Superior temporal gyrus (tissue), 1 donor: ENCODE measurements around the gene MCEMP1.

Source experiments
- DNase-seq: peaks from one replicate; pipeline ENCODE4 v3.0.0-alpha.2; 2016; ENCODE audit errors: extremely low spot score

Gene MCEMP1

DNA sequence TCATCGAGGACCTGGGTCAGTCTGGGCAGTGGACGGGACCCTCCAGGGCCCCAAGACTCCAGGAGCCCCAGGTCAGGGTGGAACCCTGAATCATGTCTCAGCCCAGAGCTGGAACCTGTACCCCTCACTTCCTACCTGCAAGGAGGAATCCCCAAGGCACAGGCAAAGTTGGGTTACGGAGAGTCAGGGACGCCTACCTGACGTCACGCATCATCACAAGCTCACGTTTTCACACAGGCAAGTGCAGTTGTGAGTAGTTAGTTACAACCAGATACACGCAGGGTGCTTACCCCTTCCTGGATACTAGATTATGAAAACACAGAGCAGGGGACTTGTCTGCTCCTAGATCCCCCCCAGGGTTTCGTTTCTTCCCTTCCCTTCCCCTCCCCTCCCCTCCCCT lies 6.1 kb upstream of the MCEMP1 start:
- DNase-seq, result no peak

DNA sequence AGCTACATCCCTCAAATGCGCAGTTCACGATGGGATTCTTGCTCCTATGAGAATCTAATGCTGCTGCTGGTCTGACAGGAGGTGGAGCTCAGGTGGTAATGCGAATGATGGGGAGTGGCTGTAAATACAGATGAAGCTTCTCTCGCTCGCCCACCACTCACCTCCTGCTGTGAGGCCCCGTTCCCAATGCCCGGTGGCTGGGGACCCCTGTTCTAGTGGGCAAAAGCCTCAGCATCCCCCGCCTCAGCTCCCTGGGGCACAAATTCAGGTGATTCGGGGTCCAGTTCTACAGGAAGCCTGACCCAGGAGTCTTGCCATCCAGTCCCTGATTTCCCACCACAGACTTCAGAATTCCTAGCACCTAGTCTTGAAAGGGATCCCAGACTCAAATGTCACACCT lies 4.4 kb upstream of the MCEMP1 start:
- DNase-seq, result no peak

DNA sequence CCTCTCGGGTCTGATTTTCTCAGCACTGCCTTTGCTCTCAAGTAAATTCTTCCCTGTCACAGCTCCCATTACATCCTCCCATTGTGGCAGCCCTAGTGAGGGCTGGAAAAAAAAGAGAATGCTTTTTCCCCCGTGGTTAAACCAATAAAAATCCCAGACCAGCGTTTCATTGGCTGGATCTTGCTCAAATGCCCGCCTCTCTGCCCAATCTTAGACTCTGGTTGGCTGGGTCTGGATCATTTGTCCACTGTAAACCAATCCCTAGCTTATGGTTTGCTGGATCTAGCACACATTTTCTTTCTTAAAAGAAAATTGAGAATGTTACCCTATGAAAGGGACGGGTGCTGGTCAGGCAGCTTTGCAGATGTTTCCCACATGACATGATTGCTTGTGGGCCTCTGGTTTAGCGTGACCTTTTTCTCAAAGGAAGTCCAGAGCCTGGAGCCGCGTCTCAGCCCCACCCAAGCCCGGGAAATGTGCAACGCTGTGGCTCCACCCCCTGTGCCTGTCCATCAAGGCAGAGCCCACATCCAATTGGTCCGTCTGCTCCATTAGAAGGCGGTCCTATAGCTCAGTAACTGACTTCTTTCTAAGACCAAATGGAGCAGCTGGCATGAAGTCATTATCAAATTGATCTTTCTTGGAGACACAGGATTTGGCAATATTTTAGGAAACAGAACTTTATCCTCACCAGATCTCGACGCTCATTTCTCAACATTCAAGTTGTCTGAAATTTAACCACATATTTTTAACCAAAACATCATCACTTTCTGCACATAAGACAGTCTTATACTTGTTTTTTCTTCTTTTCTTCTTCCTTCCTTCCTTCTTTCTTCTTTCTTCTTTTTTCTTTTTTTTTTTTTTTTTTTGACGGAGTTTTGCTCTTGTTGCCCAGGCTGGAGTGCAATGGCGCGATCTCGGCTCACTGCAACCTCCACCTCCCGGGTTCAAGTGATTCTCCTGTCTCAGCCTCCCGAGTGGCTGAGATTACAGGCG lies 2.6 kb upstream of the MCEMP1 start:
- DNase-seq, result peak; percentile 18

DNA sequence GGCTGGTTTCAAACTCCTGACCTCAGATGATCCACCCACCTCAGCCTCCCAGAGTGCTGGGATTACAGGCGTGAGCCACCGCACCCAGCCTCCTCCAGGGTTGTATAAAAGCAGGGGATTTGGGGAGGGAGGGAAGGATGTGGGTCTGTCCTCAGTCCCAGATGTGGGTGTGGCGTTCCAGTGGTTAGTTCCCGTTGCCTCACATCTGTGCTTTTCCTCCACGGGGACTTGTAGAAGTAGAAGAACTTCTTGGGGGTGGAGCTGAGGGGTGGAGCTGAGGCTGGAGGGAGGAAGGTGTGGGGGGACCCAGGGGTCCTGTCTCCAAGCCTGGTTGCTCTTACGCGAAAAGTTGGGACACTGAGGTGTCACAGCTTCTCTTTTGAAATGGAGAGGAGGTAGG lies 514 bp upstream of the MCEMP1 start:
- DNase-seq, result no peak

DNA sequence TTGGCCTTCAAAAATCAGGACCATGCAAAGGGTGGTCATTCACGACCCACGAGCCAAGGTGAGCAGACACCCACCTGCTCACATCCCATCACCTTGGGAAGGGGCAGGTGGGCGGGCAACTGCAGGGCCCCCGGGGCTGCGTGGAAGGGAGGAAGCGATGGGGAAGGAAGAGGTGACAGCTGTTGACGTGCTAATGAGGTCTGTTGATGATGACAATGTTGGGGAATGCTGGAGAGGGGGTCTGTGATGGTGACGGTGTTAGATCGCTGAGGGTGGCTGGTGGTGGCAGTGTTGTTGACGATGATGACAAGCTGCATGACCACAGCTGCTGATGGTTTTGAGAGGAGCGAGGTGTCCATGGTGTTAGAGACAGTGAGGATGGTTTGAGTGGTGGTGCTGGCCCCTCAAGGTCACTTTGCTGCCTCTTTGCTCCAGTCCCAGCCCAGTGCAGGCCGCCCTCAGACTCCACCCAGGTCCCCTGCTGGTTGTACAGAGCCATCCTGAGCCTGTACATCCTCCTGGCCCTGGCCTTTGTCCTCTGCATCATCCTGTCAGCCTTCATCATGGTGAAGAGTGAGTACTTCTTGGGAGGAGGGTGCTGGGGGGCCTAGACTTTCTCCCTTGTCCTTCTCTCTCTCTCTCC lies 900 bp downstream of the MCEMP1 start:
- no peak for DNase-seq

DNA sequence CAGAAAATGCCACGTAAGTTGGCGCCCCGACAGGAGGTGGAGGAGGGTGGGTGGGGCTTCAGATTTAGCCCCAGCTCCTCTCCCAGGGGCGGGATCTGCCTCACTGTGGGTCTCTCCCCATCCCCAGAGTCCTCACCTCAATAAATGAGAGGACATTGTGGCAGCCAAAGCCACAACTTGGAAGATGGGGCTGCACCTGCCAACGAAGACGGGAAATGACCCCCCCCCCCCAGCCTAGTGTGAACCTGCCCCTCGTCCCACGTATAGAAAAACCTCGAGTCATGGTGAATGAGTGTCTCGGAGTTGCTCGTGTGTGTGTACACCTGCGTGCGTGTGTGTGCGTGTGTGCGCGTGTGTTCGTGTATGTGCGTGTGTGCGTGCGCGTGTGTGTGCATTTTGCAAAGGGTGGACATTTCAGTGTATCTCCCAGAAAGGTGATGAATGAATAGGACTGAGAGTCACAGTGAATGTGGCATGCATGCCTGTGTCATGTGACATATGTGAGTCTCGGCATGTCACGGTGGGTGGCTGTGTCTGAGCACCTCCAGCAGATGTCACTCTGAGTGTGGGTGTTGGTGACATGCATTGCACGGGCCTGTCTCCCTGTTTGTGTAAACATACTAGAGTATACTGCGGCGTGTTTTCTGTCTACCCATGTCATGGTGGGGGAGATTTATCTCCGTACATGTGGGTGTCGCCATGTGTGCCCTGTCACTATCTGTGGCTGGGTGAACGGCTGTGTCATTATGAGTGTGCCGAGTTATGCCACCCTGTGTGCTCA lies 2.3 kb downstream of the MCEMP1 start:
- peak; percentile 16 for DNase-seq

DNA sequence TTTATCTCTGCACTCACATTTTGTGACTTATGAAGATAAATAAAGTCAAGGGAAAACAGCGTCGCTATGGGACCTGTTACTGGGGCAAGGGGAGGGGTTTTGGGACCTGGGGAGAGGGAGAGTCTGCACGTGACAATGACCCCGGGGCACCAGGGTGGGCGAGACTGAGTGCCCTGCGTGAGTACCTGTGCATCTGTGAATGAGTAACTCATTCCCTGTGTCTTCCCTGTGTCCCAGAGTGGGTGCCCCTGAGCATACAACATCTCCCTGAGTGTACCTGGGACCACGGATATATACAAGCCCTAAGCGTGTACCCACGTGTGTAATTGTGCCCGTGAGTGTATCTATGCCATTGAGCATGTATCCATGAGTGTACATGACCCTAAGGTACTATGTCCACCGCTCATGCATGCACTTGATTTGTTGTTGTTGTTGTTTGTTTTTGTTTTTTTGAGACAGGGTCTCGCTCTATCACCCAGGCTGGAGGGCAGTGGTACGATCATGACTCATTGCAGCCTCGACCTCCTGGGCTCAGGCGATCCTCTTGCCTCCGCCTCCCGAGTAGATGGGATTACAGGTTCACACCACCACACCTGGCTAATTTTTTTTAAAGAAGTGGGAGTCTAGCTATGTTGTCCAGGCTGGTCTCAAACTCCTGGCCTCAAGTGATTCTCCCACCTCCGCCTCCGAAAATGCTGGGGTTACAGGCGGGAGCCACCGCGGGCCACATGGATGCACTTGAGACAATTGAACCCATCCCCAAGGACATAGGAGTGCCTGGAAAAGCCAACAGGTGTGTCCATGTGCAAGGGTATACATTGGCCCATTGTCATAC lies 3.1 kb downstream of the MCEMP1 start:
- no peak for DNase-seq

DNA sequence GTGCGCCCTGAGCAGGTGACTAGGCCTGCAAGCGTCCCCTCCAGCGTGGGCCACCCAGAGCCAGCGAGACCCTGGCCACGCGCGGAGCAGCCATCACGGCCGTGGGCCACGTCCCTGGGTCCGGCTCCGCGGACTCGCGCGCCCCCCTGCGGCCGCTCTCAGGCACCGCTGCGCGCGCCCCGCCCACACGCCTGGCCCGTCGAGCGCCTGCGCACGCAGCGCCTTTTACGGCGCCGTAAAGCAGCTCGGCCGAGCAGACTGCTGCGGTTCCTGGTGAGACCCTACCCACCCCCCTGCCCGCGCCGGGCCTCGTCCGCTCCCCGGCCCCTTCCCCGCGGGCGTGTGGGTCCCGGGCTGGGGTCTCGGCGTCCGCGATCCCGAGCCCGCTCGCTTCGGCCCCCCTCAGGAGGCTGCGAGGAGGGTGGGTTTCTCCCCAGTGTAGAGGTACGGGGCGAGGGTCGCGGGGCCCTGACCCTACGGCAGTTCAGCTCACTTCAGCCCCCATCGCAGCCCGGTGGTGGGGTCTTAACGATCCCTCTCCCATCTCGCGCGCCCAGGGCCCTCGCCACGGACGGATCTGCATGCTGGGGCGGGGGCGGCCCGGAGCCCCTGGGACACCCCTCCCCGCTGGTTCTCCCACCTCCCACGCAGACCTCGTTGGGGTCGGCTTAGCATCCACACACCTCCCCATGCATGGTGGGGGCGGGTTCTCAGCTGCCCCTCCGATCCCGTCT lies 3.9 kb downstream of the MCEMP1 start, which contains the start of gene TRAPPC5:
Gene TRAPPC5 (plus strand): TSS at position 228 of the 734 bp plus-strand sequence. CDS start 1,421 bp downstream, outside the sequence.
- DNase-seq, result peak; percentile 86

DNA sequence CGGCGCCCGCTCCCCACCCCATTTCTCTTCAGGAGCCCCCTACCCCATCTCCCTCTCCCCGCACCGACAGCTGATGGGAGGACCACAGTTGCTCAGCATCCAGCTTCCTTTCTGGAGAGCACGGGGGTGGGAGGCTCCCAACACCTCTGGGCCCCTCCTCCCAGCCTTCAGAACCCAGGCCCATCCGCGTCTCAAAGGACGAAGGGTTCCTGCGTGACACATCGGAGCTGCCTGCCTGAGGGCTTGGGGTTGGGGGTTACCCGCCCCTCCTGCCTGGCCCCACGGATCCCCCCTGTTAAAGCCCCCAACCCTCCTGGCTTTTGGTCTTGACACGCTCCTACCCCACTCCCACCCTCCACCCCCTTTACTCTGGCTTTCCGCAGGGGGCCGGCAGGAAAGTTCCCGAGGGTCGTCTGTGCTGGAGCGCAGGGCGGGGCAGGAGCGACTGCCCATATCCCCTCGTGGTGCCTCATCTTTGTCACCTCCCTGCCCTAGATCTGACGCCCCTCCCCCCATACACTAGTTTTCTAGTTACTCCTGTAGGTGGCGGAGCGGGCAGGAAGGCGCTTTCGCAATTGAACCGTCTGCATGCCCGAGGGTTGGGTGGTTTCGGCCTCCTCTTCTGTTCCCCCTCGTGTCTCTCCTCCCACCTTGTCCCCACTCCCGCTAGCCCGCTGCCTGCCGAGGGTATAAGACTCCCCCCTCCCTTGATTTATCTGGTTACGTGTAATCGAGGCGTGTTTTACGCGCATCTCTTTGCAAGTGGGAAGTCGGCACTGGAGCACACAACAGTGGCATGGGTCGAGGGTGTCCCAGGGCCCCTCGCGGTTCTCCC lies 4.7 kb downstream of the MCEMP1 start:
- DNase-seq, result peak; percentile 68

DNA sequence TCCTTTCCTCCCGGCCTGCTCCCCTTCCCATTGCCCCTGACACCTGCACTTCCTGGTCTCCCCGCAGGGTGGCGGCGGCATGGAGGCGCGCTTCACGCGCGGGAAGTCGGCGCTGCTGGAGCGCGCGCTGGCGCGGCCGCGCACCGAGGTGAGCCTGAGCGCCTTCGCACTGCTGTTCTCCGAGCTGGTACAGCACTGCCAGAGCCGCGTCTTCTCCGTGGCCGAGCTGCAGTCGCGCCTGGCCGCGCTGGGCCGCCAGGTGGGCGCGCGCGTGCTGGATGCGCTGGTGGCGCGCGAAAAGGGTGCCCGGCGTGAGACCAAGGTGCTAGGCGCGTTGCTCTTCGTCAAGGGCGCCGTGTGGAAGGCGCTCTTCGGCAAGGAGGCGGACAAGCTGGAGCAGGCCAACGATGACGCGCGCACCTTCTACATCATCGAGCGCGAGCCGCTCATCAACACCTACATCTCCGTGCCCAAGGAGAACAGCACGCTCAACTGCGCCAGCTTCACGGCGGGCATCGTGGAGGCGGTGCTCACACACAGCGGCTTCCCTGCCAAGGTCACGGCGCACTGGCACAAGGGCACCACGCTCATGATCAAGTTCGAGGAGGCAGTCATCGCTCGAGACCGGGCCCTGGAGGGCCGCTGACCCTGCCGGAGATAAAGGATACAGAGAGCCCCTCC lies 5.4 kb downstream of the MCEMP1 start:
- no peak for DNase-seq

DNA sequence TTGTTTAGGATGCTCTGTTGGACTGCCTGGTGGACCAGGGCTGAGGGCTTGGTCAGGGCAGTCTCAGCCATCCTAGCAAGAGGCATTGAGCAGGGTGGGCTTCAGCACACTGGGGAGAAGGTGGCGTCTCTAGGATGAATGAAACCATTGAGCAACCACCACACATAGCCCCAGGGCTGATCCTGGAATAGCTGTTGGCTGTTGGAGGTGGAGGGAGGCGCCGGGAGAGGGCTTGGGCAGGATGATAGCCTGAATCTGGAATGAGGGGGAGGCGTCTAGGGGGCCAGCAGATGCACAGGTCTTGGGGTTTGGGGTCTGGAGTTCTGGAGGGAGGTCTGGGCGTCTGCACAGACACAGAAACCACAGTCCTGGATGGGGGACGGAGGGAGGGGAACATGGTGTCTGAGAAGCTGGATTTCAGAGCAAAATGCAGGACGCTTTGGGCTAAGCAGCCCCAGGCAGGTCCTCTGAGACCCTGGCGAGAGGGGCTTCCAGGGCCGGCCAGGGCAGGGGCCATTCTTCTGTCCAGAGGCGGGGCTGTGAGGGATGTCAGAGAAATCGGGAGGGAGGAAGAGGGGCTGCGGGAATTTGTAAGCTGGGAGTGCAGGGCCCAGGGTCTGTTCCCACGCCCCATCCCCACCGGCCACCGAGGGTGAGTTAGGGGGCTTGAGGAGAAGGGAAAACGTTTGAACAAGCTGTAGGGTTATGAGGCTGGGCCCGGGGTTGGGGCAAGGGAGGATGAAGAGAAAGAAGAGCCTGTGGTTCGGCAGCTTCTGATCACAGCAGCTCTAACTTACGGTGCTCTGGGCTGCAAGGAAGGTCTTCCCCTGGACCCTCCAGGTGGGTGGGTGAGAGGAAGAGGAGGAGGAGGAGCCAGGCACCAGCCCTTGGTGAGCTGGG lies 8.9 kb downstream of the MCEMP1 start:
- DNase-seq, result no peak

DNA sequence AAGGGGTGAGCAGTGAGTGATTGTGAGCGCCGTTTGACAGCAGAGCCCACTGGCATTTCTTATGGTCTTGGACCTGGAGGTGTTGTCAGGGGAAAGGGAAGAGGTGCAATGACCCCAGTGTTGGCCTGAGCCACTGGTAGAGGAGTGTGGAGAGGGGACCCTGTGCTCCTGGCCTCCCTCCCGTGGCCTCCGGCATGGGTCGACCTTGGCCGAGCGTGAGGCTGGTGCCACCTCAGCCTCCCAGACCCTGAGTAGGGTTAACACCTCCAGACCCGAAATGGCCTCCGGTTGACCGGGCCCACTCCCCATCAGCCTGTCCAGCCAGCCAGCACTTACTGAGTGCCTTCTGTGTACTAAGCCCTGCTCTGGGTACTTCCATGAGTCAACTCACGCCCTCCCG lies 10.3 kb downstream of the MCEMP1 start:
- no peak for DNase-seq

DNA sequence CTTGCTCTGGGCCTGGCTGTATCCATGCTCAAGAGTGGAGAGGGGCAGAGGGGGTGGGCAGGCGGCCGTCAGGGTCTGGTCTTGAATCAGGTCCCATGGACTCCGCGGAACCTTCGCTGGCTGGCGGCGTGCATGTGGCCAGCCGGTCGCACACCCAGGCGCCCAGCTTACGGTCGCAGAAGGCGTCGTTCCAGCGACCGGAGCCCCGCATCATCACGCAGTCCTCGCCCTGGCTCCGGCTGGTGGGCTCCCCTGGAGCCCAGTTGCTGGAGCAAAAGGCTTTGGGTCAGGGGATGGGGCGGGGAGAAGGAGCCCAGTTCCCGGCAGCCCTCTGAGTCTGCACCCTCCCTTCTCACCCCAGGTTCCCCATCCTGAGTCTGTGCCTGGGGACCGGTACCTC lies 12.3 kb downstream of the MCEMP1 start:
- no peak for DNase-seq

DNA sequence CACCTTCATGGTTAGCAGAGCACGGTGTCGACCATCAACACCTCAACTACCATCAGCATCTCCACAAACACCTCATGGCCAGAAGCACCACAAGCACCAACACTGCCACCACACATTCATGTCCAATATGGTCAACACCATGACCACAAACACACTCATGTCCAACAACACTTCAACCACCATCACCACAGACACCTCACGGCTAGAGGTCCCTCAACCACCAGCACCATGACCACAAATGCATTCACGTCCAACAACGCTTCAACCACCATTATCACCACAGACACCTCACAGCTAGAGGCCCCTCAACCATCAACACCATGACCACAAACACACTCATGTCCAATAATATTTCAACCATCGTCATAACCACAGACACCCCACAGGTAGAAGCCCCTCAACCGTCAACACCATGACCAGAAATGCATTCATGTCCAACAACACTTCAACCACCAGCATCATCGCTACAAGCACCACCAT lies 13.9 kb downstream of the MCEMP1 start:
- no peak for DNase-seq

DNA sequence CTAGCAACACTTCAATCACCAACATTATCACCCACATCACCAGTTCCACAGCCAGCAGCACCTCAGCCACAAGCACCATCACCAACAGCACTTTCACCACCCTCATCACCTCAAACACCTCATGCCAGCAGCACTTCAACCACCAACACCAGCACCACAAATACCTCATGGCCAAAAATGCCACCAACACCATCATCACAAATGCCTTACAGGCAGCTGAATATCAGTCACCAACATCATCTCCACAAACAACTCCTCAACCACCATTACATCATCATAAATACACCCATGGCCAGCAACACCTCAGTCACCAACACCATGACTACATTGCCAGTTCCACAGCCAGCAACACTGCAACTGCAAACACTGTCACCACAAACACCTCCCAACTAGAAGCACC lies 14.6 kb downstream of the MCEMP1 start:
- DNase-seq, result no peak

DNA sequence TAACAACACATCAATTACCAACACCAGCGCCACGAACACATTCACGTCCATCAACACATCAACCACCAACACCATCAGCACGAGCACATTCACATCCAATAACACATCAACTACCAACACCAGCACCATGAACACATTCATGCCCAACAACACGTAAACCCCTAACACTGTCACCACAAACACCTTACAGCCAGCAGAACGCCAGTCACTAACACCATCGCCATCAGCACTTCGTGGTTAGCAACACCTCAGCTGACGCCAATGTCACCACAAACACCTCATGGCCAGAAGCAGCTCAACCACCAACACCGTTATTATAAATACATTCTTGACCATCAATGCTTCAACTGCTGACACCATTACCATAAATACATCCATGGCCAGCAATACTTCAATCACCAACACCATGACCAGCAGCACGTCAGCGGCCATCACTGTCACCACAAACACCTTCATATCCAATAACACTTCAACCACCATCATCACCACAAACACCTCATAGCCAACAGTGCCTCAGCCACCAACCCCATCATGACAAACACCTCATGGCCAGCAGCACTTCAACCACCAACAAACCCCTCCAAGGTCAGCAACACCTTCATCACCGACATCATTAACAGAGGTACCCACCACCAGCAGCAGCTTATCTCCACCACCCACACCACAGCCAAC lies 15.7 kb downstream of the MCEMP1 start:
- DNase-seq, result no peak

DNA sequence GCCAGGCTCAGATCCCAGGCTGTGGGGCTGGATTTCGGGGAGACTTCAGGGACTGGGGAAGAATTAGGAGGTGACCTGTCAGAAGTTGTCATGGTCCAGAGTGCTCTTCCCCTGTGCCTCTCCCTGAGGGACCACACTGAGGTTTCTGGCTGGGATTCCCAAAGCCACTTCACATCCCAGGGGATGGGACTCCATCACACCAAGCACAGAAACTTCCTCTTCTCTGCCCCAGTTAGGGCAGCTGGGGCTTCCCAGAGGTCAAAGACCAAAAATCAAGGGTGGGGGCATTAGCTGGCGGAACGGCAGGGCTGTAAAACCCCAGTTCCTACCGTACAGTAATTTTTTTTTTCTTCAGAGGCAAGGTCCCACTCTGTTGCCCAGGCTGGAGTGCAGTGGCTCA lies 17.6 kb downstream of the MCEMP1 start:
- DNase-seq, result no peak
